Activated CD8-positive, alpha-beta T cell treated with anti-CD3 and anti-CD28 coated beads, Interleukin-2, amount 10 ng/mL, durations not matched to agents 7 days and 5 days (primary cell): Measurements from ENCODE around the gene SYTL5. TPM values are rescaled to one million over a fixed set of nuclear protein-coding genes. Genes with fewer than 3 reads are reported as not detected.

Source experiments
- ATAC-seq: fragments of 150-1000 bp; cut with Tn5 transposase; one replicate; pipeline ENCODE4 v1.10.0; 2021; ENCODE audit warnings: moderate library complexity
- CTCF ChIA-PET: fragments of 350-600 bp; sonication (Branson Sonifier 250); formaldehyde crosslinking; loops from one replicate; lab custom pipeline; 2021; ENCODE audit warnings: antibody characterized with exemption; lab: Charles Lee
- POLR2A ChIA-PET: fragments of 350-600 bp; sonication (Branson Sonifier 250); formaldehyde crosslinking; loops from one replicate; lab custom pipeline; 2021; ENCODE audit warnings: antibody characterized with exemption; lab: Charles Lee
- DNase-seq: peaks from one replicate; pipeline ENCODE4 v3.0.0-alpha.2; 2020
- H3K27ac Mint-ChIP-seq: one replicate; pipeline ENCODE4 v1.8.0; 2021; ENCODE audit warnings: mild to moderate bottlenecking, mixed read lengths
- H3K27me3 Mint-ChIP-seq: one replicate; pipeline ENCODE4 v1.8.0; 2021; ENCODE audit warnings: low read depth, mixed read lengths
- H3K36me3 Mint-ChIP-seq: one replicate; pipeline ENCODE4 v1.8.0; 2021; ENCODE audit warnings: low read depth, mixed read lengths
- H3K4me1 Mint-ChIP-seq: one replicate; pipeline ENCODE4 v1.8.0; 2021; ENCODE audit warnings: low read depth, mixed read lengths
- H3K4me3 Mint-ChIP-seq: one replicate; pipeline ENCODE4 v1.8.0; 2021; ENCODE audit warnings: mild to moderate bottlenecking, mixed read lengths
- H3K9me3 Mint-ChIP-seq: one replicate; pipeline ENCODE4 v1.8.0; 2022; ENCODE audit warnings: mixed read lengths; ENCODE audit not compliant: insufficient read depth
- total RNA-seq, 2 experiments: library from RNA; stranded (reverse); gene quantifications; one replicate each; pipeline ENCODE4 v1.2.3, GENCODE V29; 2021

The SYTL5 gene
- total RNA-seq, 2 experiments from 2014 or later, result not detected

- CTCF ChIA-PET, result no interaction called here
- POLR2A ChIA-PET, result no interaction called here
- Mint-ChIP-seq H3K9me3 (no peaks in the 10 kb centered on the region), H3K27me3 (no peaks in the 10 kb centered on the region), H3K36me3 (no peaks in the 10 kb centered on the region), H3K4me1 (no peaks in the 10 kb centered on the region), H3K4me3 (no peak overlapping the region), H3K27ac (no peak overlapping the region)
- ATAC-seq (no peak), DNase-seq (no peak)
Observed at GRCh38 chrX:38069991-38070390, 63.6 kb downstream of the SYTL5 start.

GRCh38 chrX:38079463-38079862 lies 73.1 kb downstream of the SYTL5 start:
- H3K36me3 Mint-ChIP-seq, result no peaks in the 10 kb centered on the region
- no peak for DNase-seq
- no peaks in the 10 kb centered on the region for H3K4me1 Mint-ChIP-seq
- no peaks in the 10 kb centered on the region for H3K9me3 Mint-ChIP-seq
- H3K4me3 Mint-ChIP-seq, result no peak overlapping the region
- ChIA-PET CTCF (no interaction called here), POLR2A (no interaction called here)
- no peak for ATAC-seq
- H3K27me3 Mint-ChIP-seq, result no peaks in the 10 kb centered on the region
- no peak overlapping the region for H3K27ac Mint-ChIP-seq

DNA sequence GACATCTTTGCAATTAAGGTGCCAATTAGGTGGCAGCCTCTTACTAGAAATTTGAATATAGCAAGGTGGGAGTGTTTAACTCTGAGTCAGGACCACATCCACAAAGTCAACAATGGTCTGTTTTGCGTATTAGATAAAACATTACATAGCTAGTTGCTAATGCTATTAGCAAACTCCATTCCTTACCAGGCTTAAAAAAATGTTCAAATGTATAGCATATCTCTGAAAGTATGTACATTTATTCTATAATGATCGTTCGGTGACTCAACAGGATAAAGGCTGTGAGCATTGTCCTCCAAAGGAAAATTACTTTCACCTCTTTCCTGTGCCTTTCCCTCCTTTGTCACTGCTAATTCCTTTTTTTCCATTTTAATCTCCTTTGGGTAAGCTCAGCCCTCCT lies 74.5 kb downstream of the SYTL5 start:
- ChIA-PET CTCF (no interaction called here), POLR2A (no interaction called here)
- Mint-ChIP-seq H3K27ac (no peak overlapping the region), H3K4me1 (no peaks in the 10 kb centered on the region), H3K9me3 (no peaks in the 10 kb centered on the region), H3K27me3 (no peaks in the 10 kb centered on the region), H3K36me3 (no peaks in the 10 kb centered on the region), H3K4me3 (no peak overlapping the region)
- DNase-seq (no peak), ATAC-seq (no peak)

DNA sequence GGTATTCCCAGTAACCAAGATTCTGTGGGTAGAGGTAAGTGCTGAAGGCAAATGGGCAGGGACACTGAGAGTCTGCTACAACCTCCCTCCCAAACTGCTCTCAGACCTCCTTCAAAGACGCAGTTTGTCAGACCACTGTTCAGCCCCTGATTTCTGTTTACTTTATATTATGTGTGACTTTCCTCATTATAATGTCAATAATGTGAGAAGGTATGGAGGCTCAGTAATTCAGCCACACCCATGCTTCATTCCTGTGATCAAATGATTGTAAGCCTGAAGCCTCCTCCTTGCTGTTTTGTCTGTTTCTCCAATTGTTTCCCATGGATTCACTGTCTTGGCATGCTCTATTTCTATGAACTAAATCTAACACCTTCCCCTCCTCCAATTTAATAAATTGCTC lies 75.6 kb downstream of the SYTL5 start:
- Mint-ChIP-seq H3K27me3 (no peaks in the 10 kb centered on the region), H3K36me3 (no peaks in the 10 kb centered on the region), H3K4me1 (no peaks in the 10 kb centered on the region), H3K9me3 (no peaks in the 10 kb centered on the region), H3K4me3 (no peak overlapping the region), H3K27ac (no peak overlapping the region)
- DNase-seq (no peak), ATAC-seq (no peak)
- ChIA-PET POLR2A (no interaction called here), CTCF (no interaction called here)

- CTCF ChIA-PET, result no interaction called here
- no peak for DNase-seq
- no peak overlapping the region for H3K4me3 Mint-ChIP-seq
- H3K4me1 Mint-ChIP-seq, result no peaks in the 10 kb centered on the region
- H3K27ac Mint-ChIP-seq, result no peak overlapping the region
- no peaks in the 10 kb centered on the region for H3K27me3 Mint-ChIP-seq
- no peak for ATAC-seq
- POLR2A ChIA-PET, result no interaction called here
- no peaks in the 10 kb centered on the region for H3K36me3 Mint-ChIP-seq
- no peaks in the 10 kb centered on the region for H3K9me3 Mint-ChIP-seq
Observed at GRCh38 chrX:38082309-38082708, 76.0 kb downstream of the SYTL5 start.

- DNase-seq (no peak), ATAC-seq (no peak)
- Mint-ChIP-seq H3K27ac (no peak overlapping the region), H3K9me3 (no peaks in the 10 kb centered on the region), H3K27me3 (no peaks in the 10 kb centered on the region), H3K36me3 (no peaks in the 10 kb centered on the region), H3K4me1 (no peaks in the 10 kb centered on the region), H3K4me3 (no peak overlapping the region)
- CTCF ChIA-PET, result no interaction called here
- POLR2A ChIA-PET, result no interaction called here
Observed at GRCh38 chrX:38085813-38086212, 79.5 kb downstream of the SYTL5 start.

GRCh38 chrX:38086451-38087215 lies 80.3 kb downstream of the SYTL5 start:
- Mint-ChIP-seq H3K4me1 (no peaks in the 10 kb centered on the region), H3K9me3 (no peaks in the 10 kb centered on the region), H3K27me3 (no peaks in the 10 kb centered on the region), H3K4me3 (no peak overlapping the region), H3K36me3 (no peaks in the 10 kb centered on the region), H3K27ac (no peak overlapping the region)
- CTCF ChIA-PET, result no interaction called here
- DNase-seq (no peak), ATAC-seq (no peak)
- POLR2A ChIA-PET, result no interaction called here

- Mint-ChIP-seq H3K36me3 (no peaks in the 10 kb centered on the region), H3K27me3 (no peaks in the 10 kb centered on the region), H3K27ac (no peak overlapping the region), H3K4me3 (no peak overlapping the region), H3K9me3 (no peaks in the 10 kb centered on the region), H3K4me1 (no peaks in the 10 kb centered on the region)
- no peak for DNase-seq
- POLR2A ChIA-PET, result no interaction called here
- CTCF ChIA-PET, result no interaction called here
- no peak for ATAC-seq
Observed at GRCh38 chrX:38087594-38087993, 81.2 kb downstream of the SYTL5 start.

DNA sequence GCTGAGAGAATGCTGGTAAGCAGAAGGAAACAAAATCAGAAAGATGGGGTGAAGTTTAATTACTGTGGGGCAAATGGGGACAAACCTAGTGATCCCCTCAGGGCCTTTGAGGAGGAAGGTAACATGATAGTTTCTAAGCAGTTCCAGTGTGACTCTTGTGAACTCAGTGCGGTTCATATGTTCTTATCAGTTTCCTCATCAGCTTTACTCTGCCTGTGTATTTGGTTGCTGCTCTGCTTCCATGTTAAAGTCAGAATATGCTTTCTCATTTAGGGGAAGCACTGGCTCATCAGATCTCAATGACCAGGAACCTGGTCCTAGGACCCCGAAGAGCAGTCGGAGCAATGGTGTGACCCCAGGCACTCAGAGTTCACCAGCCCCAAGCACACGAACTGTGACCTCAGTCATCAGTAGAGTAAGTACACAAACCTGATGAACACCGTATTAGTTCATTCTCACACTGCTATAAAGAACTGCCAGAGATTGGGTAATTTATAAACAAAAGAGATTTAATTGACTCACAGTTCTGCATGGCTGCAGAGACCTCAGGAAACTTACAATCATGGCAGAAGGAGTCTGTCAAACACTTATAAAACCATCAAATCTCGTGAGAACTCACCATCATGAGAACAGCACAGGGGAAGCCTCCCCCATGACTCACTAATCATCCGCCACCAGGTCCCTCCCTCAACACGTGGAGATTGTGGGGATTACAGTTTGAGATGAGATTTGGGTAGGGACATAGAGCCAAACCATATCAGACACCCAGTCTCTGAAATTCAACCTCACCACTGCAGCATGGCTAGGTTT lies 83.0 kb downstream of the SYTL5 start:
- no peak overlapping the region for H3K27ac Mint-ChIP-seq
- no peaks in the 10 kb centered on the region for H3K36me3 Mint-ChIP-seq
- no peaks in the 10 kb centered on the region for H3K27me3 Mint-ChIP-seq
- DNase-seq (no peak), ATAC-seq (no peak)
- no peaks in the 10 kb centered on the region for H3K4me1 Mint-ChIP-seq
- CTCF ChIA-PET, result no interaction called here
- H3K9me3 Mint-ChIP-seq, result no peaks in the 10 kb centered on the region
- POLR2A ChIA-PET, result no interaction called here
- H3K4me3 Mint-ChIP-seq, result no peak overlapping the region

DNA sequence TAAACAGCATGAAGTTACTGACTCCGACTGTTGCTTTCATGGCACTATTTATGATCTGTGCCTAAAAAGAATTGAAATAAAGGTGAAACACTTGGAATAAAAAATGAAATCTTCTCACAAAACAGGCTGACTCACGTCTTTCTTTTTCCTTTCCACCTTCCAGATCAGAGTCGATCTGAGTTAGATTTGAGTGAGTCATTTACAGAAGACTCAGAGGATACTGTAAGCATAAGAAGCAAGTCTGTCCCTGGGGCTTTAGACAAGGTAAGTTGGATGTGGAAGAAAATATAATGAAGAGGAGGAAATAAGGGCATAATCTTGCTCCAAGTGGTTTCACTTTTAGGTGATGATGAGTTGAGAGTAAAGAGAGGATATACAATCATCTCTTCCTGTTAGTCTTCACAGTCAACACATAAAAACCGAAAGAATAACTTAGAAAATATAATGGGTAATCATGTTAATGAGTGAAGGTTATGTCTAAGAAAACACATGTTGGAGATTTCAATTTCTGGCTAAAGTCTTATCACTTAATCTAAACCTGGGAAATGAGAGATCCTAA lies 89.7 kb downstream of the SYTL5 start:
- Mint-ChIP-seq H3K27ac (no peak overlapping the region), H3K9me3 (no peaks in the 10 kb centered on the region), H3K36me3 (no peaks in the 10 kb centered on the region), H3K27me3 (no peaks in the 10 kb centered on the region), H3K4me1 (no peaks in the 10 kb centered on the region), H3K4me3 (no peak overlapping the region)
- ChIA-PET CTCF (interaction anchor here (1.5 kb wide), 1 partner anchor 71 kb away, joined by 4 read pairs; no protein-coding TSS in a partner anchor), POLR2A (no interaction called here)
- no peak for ATAC-seq
- DNase-seq, result no peak

DNA sequence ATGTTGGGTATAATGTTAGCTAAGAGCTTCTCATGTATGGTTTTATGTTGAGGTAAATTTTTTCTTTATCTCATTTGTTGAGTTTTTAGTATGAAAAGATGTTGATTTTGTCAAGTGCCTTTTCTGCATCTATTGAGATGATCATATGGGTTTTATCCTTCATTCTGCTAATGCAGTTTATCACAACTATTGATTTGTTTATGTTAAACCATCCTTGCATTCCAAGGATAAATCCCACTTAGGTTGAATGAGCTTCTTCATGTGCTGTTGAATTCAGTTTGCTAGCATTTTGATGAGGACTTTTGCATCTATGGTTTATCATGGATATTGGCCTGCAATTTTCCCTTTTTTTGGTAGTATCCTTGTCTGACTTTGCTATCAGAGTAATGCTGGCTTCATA lies 93.3 kb downstream of the SYTL5 start:
- Mint-ChIP-seq H3K27ac (no peak overlapping the region), H3K9me3 (no peaks in the 10 kb centered on the region), H3K4me1 (peaks cover 7% of the 10 kb centered on the region), H3K4me3 (no peak overlapping the region), H3K36me3 (no peaks in the 10 kb centered on the region), H3K27me3 (no peaks in the 10 kb centered on the region)
- POLR2A ChIA-PET, result no interaction called here
- CTCF ChIA-PET, result no interaction called here
- ATAC-seq, result no peak
- DNase-seq, result no peak

GRCh38 chrX:38102240-38102639 lies 95.9 kb downstream of the SYTL5 start:
- ChIA-PET CTCF (no interaction called here), POLR2A (no interaction called here)
- no peak overlapping the region for H3K27ac Mint-ChIP-seq

More at GRCh38 chrX:38102240-38102639, 95.9 kb downstream of the SYTL5 start:
- DNase-seq, result no peak
- ATAC-seq, result no peak
- H3K9me3 Mint-ChIP-seq, result no peaks in the 10 kb centered on the region
- peaks cover 8% of the 10 kb centered on the region for H3K4me1 Mint-ChIP-seq
- no peaks in the 10 kb centered on the region for H3K27me3 Mint-ChIP-seq
- no peak overlapping the region for H3K4me3 Mint-ChIP-seq
- H3K36me3 Mint-ChIP-seq, result no peaks in the 10 kb centered on the region
